Inflammatory macrophage (primary cell): ENCODE data around the gene LINGO1.
A peak's percentile ranks its signal among the peaks of the same experiment; 100 is the strongest.

ENCODE experiments used
- DNase-seq, 2 donors: peaks; one replicate each; pipeline ENCODE4 v3.0.0-alpha.2; 2020 to 2022

LINGO1 gene

GRCh38 chr15:77592758-77593157 lies 40.0 kb downstream of the LINGO1 start:
- DNase-seq, result no peak

DNA sequence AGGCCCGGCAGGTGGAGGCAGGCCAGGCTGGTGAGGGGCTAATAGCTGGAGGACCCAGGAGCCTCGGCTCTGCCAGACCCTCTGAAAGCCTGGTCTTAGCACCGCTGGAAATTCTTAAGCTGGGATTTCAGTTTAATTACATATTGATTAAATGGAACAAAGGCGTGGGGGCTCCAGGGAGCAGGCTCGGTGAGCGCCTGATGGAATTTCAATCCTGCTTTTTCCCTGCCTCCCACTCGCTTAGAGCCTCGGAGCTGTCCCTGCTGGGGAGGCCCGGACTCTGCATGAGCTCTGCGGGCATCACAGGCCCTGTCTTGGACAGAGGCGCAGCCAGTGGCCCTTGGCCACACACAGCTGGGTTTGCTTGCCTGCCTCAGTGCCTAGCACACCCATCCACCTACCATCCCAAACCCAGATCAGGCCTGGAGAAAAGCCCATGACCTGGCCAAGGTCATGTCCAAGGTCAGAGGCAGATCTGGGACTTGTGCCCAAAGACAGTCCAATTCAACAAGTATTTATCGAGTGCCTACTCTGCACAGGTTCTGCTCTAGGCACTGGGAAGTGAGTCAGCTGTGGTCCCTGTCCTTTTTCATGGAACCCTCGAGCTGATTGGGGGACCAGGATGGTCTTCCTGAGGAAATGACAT lies 40.6 kb downstream of the LINGO1 start:
- DNase-seq, result no peak

DNA sequence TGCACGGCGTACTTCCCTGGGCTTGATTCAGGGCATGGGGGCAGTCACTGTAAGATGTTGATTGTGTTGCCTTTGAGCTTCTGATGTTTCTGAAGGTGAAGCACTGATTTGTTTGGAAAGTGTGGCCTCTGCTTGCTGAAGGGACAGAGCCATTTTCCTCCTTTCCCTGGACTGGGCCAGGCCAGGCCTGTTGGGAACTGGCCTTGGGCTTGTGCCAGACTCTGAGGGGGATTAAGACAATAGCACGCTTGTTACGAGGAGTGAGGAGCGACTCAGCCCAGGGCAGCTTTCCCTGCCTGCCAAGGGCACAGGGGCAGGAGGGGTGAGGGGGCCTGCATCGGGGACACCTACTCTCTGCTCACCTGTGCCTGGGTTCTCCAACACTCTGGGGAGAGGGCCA lies 42.9 kb downstream of the LINGO1 start:
- DNase-seq, result no peak

GRCh38 chr15:77588126-77588525 lies 44.6 kb downstream of the LINGO1 start:
- DNase-seq, result no peak

DNA sequence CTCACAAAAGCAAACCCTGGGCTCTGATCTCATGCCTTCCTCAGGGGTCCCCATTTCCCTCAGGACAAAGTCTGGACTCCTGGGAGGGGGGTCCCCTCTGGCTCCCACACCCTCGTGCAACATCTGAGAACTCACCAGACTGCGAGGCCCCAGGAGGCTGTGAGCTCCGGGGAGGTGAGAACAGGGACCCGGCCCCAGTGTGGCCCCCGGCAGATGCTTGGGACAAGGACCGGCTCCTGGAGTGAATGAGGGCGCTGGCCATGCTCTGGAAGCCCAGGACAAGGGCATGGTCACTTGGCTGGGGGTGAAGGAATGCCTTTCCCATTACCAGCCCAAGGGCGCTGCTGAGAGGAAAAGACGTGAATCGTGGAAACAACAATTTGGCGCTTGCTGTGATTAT lies 48.0 kb downstream of the LINGO1 start:
- no peak for DNase-seq

DNA sequence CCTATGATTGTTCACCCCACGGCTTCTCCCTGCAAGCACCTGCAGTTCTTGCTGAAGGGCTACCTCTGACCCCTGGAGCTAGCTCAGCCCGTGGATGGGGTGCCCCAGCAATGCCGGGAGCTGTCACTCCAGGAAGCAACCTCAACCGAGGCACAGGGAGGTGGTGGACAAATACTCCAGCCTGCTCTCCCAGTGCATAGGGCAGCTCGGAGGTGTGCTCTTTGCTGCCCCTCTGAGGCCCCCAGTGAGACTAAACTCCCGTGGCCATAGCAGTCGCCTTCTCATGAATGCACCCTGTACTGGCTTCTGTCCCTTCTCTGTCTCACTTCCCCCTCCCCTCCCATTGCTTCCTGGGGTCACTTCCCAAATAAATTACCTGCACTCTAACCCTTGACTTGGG lies 48.5 kb downstream of the LINGO1 start:
- DNase-seq, result no peak

GRCh38 chr15:77582763-77583162 lies 49.9 kb downstream of the LINGO1 start:
- no peak for DNase-seq

GRCh38 chr15:77581896-77582569 lies 50.7 kb downstream of the LINGO1 start:
- no peak for DNase-seq

GRCh38 chr15:77580996-77581682 lies 51.6 kb downstream of the LINGO1 start:
- no peak for DNase-seq

- no peak for DNase-seq
These were observed 53.1 kb downstream of the LINGO1 start for GRCh38 chr15:77579498-77580188.

DNA sequence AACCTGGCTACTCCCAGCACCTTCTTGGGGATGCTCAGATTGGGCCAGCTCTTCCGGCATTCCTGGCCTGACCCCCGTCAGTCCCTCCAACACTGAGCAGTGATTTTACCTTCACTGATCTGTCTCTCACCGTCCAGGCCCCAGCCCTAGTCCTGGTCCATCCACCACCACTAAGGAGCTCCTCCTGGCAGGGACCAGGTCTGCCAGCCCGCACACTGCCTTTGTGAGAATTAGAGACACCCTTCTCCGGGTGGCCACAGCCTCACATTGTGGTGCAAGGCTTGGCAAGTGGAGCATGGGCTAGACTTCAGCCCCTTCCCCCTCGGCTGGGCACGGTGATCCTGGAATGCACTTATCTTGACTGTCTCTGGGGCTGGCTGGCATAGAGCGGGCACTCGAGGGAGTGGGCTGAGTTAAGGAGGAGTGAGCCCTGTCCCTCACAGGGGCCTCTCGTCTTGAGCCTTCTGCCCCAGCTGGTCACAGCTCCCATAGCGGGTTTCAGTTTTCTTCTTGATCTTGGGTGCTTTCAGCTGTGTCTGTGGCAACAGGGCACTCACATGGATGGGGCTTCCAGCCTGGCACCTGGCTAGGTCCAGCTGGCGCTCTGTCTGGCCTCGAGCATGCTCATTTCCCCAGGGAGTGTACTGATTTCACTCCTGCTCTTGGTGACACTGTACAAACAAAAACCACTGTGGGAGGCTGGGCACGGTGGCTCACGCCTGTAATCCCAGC lies 53.9 kb downstream of the LINGO1 start:
- no peak for DNase-seq

- no peak for DNase-seq
These were observed 55.3 kb downstream of the LINGO1 start for GRCh38 chr15:77577366-77577950.

DNA sequence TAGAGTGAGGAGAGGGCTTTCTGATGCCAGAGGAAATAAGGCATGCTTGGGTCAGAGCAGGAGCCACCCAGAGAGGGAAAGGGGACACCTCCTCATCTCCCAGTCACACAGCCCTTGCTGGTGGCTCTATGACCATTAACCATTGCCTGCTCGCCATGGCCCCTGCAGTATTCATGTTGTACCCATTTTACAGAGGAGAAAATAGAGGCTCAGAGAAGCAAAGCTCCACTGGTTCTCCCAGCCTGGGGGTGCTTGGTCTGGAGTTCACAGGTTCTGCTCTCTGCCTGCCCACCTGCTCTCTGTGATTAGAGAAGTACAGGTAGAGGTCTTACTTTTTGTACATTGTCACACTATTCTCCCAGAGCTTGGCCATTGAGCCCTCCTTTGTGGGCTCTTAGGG lies 56.2 kb downstream of the LINGO1 start:
- no peak for DNase-seq

DNA sequence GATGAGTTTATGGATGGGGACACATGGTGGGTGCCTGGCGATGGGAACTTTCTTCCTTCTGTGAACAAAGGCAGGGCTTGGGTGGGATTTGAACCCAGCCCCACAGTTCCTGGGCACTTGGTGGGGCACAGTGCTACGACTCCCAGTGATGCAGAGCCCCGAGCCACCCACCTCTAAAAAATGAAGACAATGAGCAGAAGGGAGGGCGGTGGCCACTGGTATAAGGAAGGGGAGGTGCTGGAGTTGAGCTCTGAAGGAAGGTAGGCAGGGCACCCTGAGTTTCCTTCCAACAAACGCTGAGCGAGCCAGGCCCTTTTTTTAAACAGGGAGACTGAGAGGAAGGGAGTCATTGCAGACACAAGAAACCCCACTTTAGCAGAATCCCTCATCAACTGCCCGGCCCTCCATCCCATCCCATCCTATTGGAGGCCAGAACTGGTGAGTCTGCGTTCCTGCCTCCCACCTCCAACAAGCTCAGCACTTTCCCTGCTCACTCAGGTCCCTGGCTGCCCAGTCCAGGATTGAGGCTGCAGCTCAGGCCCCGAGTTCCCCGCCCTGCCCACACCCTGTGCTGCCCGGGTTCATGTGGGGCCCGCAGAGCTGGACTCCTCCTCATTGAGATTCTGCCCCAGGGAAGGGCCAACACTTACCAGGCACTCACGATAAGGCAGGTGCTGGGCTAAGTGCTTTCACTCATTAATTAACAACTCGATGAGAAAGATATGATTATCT lies 57.3 kb downstream of the LINGO1 start:
- no peak for DNase-seq

- DNase-seq, result no peak
These were observed 58.0 kb downstream of the LINGO1 start for GRCh38 chr15:77574521-77575202.

DNA sequence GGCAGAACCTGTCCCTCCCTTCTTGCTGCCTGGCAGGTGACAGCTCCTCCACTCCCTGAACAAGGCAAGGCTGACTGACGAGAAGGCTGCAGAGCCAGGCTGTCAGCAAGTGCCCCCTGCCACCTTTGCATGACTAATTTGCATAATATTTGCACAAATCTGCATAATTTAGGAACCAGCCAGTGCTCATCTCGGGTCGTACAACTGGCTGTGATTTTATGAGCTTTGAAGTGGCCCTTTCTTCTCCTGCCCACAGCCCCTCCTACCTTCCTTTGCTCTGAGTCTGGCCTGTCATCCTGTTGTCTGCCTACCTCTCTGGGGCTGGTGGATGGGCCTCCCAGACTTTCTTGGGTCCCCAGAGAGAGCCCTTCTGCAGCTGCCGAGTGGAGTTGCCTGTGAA lies 58.9 kb downstream of the LINGO1 start:
- no peak for DNase-seq

DNA sequence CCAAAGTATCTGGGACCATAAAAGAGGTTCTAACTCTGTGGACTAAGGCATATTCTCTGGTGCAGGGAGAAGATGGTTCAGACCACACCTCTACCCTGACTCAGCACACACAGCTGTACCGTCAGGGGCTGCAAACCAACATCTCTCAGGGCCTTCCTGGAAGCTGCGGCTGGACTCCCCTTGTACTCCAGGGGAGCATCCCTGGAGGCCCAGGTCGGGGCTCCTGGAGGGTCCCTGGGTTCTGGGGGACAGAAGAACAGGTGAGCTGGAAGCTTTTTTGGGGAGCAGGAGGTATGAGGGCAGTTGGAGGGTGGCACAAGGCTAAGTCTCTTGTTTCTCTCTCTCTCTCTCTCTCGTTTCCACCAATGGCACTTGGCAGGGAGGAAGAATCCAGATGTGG lies 60.5 kb downstream of the LINGO1 start:
- DNase-seq, result no peak

DNA sequence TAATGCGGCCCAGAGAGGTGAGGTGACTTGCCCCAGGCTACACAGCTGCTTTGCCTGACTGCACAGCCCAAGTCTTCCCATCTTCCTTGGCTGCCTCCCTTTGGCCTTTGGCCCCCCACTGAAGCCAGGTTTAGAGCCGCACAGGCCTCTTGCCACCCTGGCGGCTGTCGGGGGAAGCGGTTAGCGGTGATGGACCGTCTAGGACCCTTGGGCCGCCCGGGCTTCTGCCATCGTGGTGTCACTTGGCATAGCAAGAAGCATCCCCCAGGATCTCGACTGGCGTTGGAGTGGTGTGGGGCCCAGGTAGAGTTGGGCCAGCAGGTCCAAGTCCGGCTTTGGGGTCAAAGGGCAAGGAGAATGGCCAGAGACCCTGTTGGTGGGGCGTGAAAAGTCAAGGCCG lies 61.0 kb downstream of the LINGO1 start:
- no peak for DNase-seq

- DNase-seq, result no peak
These were observed 61.5 kb downstream of the LINGO1 start for GRCh38 chr15:77571181-77571580.

DNA sequence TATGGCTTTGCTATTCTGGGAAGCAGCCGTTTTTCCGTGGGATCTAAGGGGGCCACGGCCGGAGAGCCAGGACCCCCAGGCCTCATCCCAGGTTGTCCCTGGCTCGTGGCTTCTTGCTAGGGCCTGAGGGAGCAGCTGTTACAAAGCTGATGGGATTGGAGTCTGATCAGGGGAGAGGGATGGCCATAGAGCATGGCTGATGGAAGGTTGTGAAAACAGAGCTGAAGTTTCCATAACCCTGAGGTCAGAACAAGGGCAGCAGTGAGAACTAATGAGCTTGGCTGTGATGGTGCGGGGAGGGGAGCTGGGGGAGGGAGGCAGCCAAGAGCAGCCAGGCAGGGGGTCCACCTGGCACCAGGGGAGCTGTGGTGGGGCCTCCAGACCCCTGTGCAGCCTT lies 63.0 kb downstream of the LINGO1 start:
- peak in 1 of 2 donors; percentile 21 for DNase-seq
